ENCODE results near the gene SUGCT. TPM values are rescaled to one million over a fixed set of nuclear protein-coding genes. Genes with fewer than 3 reads are reported as not detected.

Gene SUGCT
- polyA plus RNA-seq, 1 of the 3 experiments (the other 2 are of a cell fraction) = 53.7 TPM

DNA sequence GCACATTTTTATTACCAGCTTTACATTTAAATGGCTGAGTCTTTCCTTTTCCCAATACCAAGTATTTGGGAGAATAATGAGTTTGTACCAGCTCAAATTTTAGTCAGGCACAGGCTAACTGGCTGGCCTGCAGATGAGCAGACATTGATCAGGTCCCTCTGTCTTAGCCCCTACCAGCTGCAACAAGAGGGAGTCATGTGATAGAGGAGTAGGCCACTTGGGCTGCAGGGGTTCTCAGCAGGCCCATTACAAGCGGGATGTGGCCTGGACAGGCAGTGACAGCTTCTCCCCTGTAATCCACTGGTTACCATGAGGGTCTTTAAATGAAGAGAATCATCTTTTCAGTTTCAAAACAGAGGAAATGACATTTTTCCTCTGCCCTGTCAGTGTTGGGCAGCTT is 283.6 kb downstream of the SUGCT start:
- H2AFZ ChIP-seq (ENCODE audit: low read depth) = peak overlapping the region; percentile 10; the same call in 1 of the 2 replicates
- H3K9me2 ChIP-seq = no peaks in the 10 kb centered on the region
- TF ChIP-seq FOSL2 (IDR thresholded peaks at IDR 0.05; ENCODE audit: borderline replicate concordance, low read depth) (no peak), JUND (IDR thresholded peaks at IDR 0.05) (no peak), TCF12 (IDR thresholded peaks at IDR 0.05) (no peak), ELF1 (IDR thresholded peaks at IDR 0.05) (no peak), CHD2 (IDR thresholded peaks at IDR 0.05; ENCODE audit: low read length, partially characterized antibody) (no peak), FOXJ3 (CRISPR knock-in tag; IDR thresholded peaks at IDR 0.05) (no peak), NRF1 (IDR thresholded peaks at IDR 0.05; ENCODE audit: low read depth, low read length) (no peak), EZH2phosphoT487 (IDR thresholded peaks at IDR 0.05; ENCODE audit: borderline replicate concordance, low read depth) (no peak), GABPA (IDR thresholded peaks at IDR 0.05; ENCODE audit: low read depth) (no peak), TAF1 (IDR thresholded peaks at IDR 0.05; ENCODE audit: borderline replicate concordance, low read depth, low read length) (no peak)
- TF ChIP-seq, protein P1, sequence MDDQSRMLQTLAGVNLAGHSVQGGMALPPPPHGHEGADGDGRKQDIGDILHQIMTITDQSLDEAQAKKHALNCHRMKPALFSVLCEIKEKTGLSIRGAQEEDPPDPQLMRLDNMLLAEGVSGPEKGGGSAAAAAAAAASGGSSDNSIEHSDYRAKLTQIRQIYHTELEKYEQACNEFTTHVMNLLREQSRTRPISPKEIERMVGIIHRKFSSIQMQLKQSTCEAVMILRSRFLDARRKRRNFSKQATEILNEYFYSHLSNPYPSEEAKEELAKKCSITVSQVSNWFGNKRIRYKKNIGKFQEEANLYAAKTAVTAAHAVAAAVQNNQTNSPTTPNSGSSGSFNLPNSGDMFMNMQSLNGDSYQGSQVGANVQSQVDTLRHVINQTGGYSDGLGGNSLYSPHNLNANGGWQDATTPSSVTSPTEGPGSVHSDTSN (IDR thresholded peaks at IDR 0.05) = no peak
- TF ChIP-seq, protein P2, sequence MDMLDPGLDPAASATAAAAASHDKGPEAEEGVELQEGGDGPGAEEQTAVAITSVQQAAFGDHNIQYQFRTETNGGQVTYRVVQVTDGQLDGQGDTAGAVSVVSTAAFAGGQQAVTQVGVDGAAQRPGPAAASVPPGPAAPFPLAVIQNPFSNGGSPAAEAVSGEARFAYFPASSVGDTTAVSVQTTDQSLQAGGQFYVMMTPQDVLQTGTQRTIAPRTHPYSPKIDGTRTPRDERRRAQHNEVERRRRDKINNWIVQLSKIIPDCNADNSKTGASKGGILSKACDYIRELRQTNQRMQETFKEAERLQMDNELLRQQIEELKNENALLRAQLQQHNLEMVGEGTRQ (IDR thresholded peaks at IDR 0.05; ENCODE audit: borderline replicate concordance, low read depth, low read length) = no peak
- TF ChIP-seq, protein P3, sequence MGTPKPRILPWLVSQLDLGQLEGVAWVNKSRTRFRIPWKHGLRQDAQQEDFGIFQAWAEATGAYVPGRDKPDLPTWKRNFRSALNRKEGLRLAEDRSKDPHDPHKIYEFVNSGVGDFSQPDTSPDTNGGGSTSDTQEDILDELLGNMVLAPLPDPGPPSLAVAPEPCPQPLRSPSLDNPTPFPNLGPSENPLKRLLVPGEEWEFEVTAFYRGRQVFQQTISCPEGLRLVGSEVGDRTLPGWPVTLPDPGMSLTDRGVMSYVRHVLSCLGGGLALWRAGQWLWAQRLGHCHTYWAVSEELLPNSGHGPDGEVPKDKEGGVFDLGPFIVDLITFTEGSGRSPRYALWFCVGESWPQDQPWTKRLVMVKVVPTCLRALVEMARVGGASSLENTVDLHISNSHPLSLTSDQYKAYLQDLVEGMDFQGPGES (IDR thresholded peaks at IDR 0.05; ENCODE audit: low read depth, low read length) = no peak
- no peaks in the 10 kb centered on the region for H3K79me2 ChIP-seq (ENCODE audit: insufficient read depth)
- H3K4me3 ChIP-seq (ENCODE audit: low read depth in 2 of 2, low read length in 1 of 2) = no peak overlapping the region
- H3K4me2 ChIP-seq = no peak overlapping the region
- no peak overlapping the region for H3K27ac ChIP-seq (ENCODE audit: low read depth in 2 of 2, low read length in 1 of 2)
- H3K27me3 ChIP-seq (ENCODE audit: insufficient read depth) = no peaks in the 10 kb centered on the region
- ChIA-PET POLR2A (no interaction called here), CTCF (interaction anchor here (0.9 kb wide), 1 partner anchor 345 kb away, joined by 3 read pairs; no protein-coding TSS in a partner anchor)
- 94% methylated on average over 1 of the region's 1 CpG for WGBS (ENCODE audit: low lambda C conversion rate)
- H3K9ac ChIP-seq = no peak overlapping the region
- peaks cover 0 to 5% of the 10 kb centered on the region in 2 experiments; a peak in 3 of 4 replicates for H3K4me1 ChIP-seq (ENCODE audit: control insufficient read depth in 1 of 2, insufficient read depth in 2 of 2, low read depth in 1 of 2, low read length in 1 of 2)
- H3K36me3 ChIP-seq (replicated peaks in 1 of 2; ENCODE audit: control insufficient read depth in 1 of 2, insufficient read depth in 2 of 2, low read length in 1 of 2) = no peaks in the 10 kb centered on the region
- peaks cover 3% of the 10 kb centered on the region; the same call in 1 of the 2 replicates for H3K9me3 ChIP-seq
- H3F3A ChIP-seq (replicated peaks; ENCODE audit: insufficient read depth) = peaks cover 8% of the 10 kb centered on the region
- DNase-seq = no peak
- H4K20me1 ChIP-seq (ENCODE audit: insufficient read depth) = no peaks in the 10 kb centered on the region

DNA sequence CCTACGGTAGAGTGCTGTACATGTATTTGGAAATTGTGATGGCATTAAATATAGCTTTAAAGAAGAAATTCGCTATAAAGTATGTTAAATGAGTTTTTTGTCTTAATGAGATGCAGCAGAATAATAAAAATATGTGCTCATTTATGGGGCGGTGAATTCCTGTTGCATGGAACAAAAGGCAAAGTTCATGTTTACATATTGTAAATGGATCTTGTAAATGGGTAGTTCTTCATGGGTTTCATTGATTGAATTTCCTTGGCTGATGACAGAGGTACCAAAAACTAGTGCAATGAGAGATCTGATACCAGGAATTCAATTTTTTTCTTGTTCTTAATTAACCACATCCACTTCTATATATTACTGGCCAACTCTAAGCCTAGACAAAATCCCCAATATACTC is 284.2 kb downstream of the SUGCT start:
- TF ChIP-seq NFIC (IDR thresholded peaks at IDR 0.05; ENCODE audit: borderline replicate concordance) (no peak), RXRA (IDR thresholded peaks at IDR 0.05; ENCODE audit: borderline replicate concordance, low read depth) (no peak), POLR2AphosphoS5 (IDR thresholded peaks at IDR 0.05; ENCODE audit: low read depth, low read length) (no peak), CHD2 (IDR thresholded peaks at IDR 0.05; ENCODE audit: low read length, partially characterized antibody) (no peak), TCF12 (IDR thresholded peaks at IDR 0.05) (no peak), NRF1 (IDR thresholded peaks at IDR 0.05; ENCODE audit: low read depth, low read length) (no peak), FOSL2 (IDR thresholded peaks at IDR 0.05; ENCODE audit: borderline replicate concordance, low read depth) (no peak), FOXM1 (IDR thresholded peaks at IDR 0.05; ENCODE audit: low read depth) (no peak), EZH2phosphoT487 (IDR thresholded peaks at IDR 0.05; ENCODE audit: borderline replicate concordance, low read depth) (no peak), EP300 (IDR thresholded peaks at IDR 0.05; ENCODE audit: borderline replicate concordance in 1 of 2, low read depth in 1 of 2, low read length in 1 of 2) (no peak)
- TF ChIP-seq, protein P4, sequence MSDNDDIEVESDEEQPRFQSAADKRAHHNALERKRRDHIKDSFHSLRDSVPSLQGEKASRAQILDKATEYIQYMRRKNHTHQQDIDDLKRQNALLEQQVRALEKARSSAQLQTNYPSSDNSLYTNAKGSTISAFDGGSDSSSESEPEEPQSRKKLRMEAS (IDR thresholded peaks at IDR 0.05; ENCODE audit: low read depth) = no peak
- TF ChIP-seq, protein P5, sequence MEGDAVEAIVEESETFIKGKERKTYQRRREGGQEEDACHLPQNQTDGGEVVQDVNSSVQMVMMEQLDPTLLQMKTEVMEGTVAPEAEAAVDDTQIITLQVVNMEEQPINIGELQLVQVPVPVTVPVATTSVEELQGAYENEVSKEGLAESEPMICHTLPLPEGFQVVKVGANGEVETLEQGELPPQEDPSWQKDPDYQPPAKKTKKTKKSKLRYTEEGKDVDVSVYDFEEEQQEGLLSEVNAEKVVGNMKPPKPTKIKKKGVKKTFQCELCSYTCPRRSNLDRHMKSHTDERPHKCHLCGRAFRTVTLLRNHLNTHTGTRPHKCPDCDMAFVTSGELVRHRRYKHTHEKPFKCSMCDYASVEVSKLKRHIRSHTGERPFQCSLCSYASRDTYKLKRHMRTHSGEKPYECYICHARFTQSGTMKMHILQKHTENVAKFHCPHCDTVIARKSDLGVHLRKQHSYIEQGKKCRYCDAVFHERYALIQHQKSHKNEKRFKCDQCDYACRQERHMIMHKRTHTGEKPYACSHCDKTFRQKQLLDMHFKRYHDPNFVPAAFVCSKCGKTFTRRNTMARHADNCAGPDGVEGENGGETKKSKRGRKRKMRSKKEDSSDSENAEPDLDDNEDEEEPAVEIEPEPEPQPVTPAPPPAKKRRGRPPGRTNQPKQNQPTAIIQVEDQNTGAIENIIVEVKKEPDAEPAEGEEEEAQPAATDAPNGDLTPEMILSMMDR (IDR thresholded peaks at IDR 0.05) = no peak
- TF ChIP-seq, protein P2 (IDR thresholded peaks at IDR 0.05; ENCODE audit: borderline replicate concordance, low read depth, low read length) = no peak
- Histone ChIP-seq H3K79me2 (ENCODE audit: insufficient read depth) (no peaks in the 10 kb centered on the region), H2AFZ (ENCODE audit: low read depth) (peak overlapping the region; percentile 69; the same call in 1 of the 2 replicates), H3K9ac (no peak overlapping the region), H3K36me3 (replicated peaks in 1 of 2; ENCODE audit: control insufficient read depth in 1 of 2, insufficient read depth in 2 of 2, low read length in 1 of 2) (no peaks in the 10 kb centered on the region), H3K9me2 (no peaks in the 10 kb centered on the region), H3K4me3 (ENCODE audit: low read depth in 2 of 2, low read length in 1 of 2) (no peak overlapping the region), H3K27ac (ENCODE audit: low read depth in 2 of 2, low read length in 1 of 2) (peak overlapping the region in 1 of 2 experiments; percentile 42; a peak in 2 of 4 replicates), H4K20me1 (ENCODE audit: insufficient read depth) (no peaks in the 10 kb centered on the region), H3K27me3 (ENCODE audit: insufficient read depth) (no peaks in the 10 kb centered on the region), H3K9me3 (peaks cover 3% of the 10 kb centered on the region; the same call in 1 of the 2 replicates), H3K4me1 (ENCODE audit: control insufficient read depth in 1 of 2, insufficient read depth in 2 of 2, low read depth in 1 of 2, low read length in 1 of 2) (peaks cover 0 to 5% of the 10 kb centered on the region in 2 experiments; a peak in 3 of 4 replicates), H3K4me2 (no peak overlapping the region), H3F3A (replicated peaks; ENCODE audit: insufficient read depth) (peaks cover 8% of the 10 kb centered on the region)
- ChIA-PET POLR2A (no interaction called here), CTCF (no interaction called here)
- WGBS (ENCODE audit: low lambda C conversion rate) = 88% methylated on average over 3 of the region's 3 CpGs
- no peak for DNase-seq

Data from SK-N-SH (cell line).